Activated CD8-positive, alpha-beta T cell treated with anti-CD3 and anti-CD28 coated beads for 36 hours (primary cell): Measurements from ENCODE around the gene XXYLT1. TPM values are rescaled to one million over a fixed set of nuclear protein-coding genes. Genes with fewer than 3 reads are reported as not detected.

Experiments
- ATAC-seq: fragments of 200-7000 bp; cut with Tn5 transposase; one replicate; pipeline ENCODE4 v1.10.0; 2021; ENCODE audit warnings: mild to moderate bottlenecking, moderate library complexity
- CTCF ChIA-PET: fragments of 350-600 bp; sonication (Branson Sonifier 250); formaldehyde crosslinking; loops from one replicate; lab custom pipeline; 2021; ENCODE audit warnings: antibody characterized with exemption; lab: Charles Lee
- POLR2A ChIA-PET: fragments of 350-600 bp; sonication (Branson Sonifier 250); formaldehyde crosslinking; loops from one replicate; lab custom pipeline; 2021; ENCODE audit warnings: antibody characterized with exemption; lab: Charles Lee
- DNase-seq: peaks from one replicate; pipeline ENCODE4 v3.0.0-alpha.2; 2020
- H3K27ac Mint-ChIP-seq: one replicate; pipeline ENCODE4 v1.8.0; 2021; ENCODE audit warnings: mild to moderate bottlenecking, mixed read lengths
- H3K27me3 Mint-ChIP-seq: one replicate; pipeline ENCODE4 v1.8.0; 2021; ENCODE audit warnings: mixed read lengths
- H3K36me3 Mint-ChIP-seq: one replicate; pipeline ENCODE4 v1.8.0; 2021; ENCODE audit warnings: low read depth, mixed read lengths
- H3K4me1 Mint-ChIP-seq: one replicate; pipeline ENCODE4 v1.8.0; 2021; ENCODE audit warnings: low read depth, mixed read lengths
- H3K4me3 Mint-ChIP-seq: one replicate; pipeline ENCODE4 v1.8.0; 2021; ENCODE audit warnings: mild to moderate bottlenecking, moderate library complexity, mixed read lengths
- H3K9me3 Mint-ChIP-seq: one replicate; pipeline ENCODE4 v1.8.0; 2021; ENCODE audit warnings: mixed read lengths
- intact Hi-C: fragments of 100-400 bp; cut with micrococcal nuclease; formaldehyde crosslinking; loops from one replicate; pipeline ENCODE4 v1.10.0; 2022
- total RNA-seq, 2 experiments: library from RNA; stranded (reverse); gene quantifications; one replicate each; pipeline ENCODE4 v1.2.3, GENCODE V29; 2021
- TF ChIP-seq, protein P1 (sequence below): fragments of 200-600 bp; IDR thresholded peaks from one replicate; pipeline ENCODE4 v1.8.0; 2022; ENCODE audit warnings: antibody characterized with exemption, mild to moderate bottlenecking

Gene XXYLT1
- total RNA-seq, 2 experiments from 2014 or later, result 8.4 to 9.6 TPM

DNA sequence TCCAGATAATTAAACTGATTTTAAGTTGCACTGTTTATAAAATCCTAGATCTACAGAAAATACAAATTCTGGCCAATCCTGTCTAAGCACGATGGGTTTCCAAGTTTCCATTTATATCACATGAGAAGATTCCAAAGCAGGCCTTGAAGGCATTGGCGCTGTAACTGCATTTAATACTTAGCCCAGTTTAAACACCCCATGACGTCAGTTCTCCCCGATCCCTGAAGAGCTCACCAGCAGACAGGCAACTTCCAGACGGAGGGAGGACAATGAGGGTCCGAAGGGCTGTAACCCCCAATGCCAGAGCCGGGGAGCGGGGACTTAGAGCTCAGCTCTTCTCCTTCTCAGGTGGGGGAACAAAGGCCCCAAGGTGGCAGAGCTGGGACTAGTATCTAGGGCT, 117.3 kb downstream of the XXYLT1 start:
- Mint-ChIP-seq H3K4me1 (peaks cover 47% of the 10 kb centered on the region), H3K9me3 (no peaks in the 10 kb centered on the region), H3K4me3 (no peak overlapping the region), H3K36me3 (peaks cover 4% of the 10 kb centered on the region), H3K27ac (peak overlapping the region; percentile 4), H3K27me3 (no peaks in the 10 kb centered on the region)
- POLR2A ChIA-PET, result interaction anchor here (1.2 kb wide), 1 partner anchor 96 kb away, joined by 5 read pairs; no protein-coding TSS in a partner anchor
- intact Hi-C loops, result no loop called here
- CTCF ChIA-PET, result interaction anchor here (0.9 kb wide), 1 partner anchor 9 kb away, joined by 3 read pairs; no protein-coding TSS in a partner anchor
- TF ChIP-seq, protein P1, sequence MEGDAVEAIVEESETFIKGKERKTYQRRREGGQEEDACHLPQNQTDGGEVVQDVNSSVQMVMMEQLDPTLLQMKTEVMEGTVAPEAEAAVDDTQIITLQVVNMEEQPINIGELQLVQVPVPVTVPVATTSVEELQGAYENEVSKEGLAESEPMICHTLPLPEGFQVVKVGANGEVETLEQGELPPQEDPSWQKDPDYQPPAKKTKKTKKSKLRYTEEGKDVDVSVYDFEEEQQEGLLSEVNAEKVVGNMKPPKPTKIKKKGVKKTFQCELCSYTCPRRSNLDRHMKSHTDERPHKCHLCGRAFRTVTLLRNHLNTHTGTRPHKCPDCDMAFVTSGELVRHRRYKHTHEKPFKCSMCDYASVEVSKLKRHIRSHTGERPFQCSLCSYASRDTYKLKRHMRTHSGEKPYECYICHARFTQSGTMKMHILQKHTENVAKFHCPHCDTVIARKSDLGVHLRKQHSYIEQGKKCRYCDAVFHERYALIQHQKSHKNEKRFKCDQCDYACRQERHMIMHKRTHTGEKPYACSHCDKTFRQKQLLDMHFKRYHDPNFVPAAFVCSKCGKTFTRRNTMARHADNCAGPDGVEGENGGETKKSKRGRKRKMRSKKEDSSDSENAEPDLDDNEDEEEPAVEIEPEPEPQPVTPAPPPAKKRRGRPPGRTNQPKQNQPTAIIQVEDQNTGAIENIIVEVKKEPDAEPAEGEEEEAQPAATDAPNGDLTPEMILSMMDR, result no peak
- ATAC-seq (no peak), DNase-seq (no peak)

DNA sequence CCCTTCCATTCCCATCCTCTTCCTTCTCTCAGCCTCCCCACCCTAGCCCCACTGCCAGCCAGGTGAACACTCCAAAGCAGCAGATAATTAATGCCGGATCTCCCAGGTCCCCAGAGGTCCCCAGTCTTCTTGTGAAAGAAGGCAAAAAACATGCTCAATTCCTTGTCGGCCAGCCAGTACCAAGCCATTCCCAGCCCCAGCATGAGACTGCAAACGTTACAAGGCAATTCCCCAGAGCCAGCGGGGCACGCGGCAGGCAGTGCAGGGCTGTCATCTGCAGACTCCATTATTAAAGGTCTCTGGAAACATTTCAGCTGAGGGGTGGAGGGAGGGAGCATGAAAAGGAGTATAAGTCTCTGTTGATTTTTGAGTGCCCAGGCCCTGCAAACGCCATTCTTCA, 117.8 kb downstream of the XXYLT1 start:
- H3K4me1 Mint-ChIP-seq, result peaks cover 52% of the 10 kb centered on the region
- H3K36me3 Mint-ChIP-seq, result peaks cover 4% of the 10 kb centered on the region
- H3K27ac Mint-ChIP-seq, result no peak overlapping the region
- ChIA-PET POLR2A (no interaction called here), CTCF (interaction anchor here (1.0 kb wide), 1 partner anchor 470 kb away, joined by 3 read pairs; no protein-coding TSS in a partner anchor)
- DNase-seq, result no peak
- H3K27me3 Mint-ChIP-seq, result no peaks in the 10 kb centered on the region
- intact Hi-C loops, result no loop called here
- H3K4me3 Mint-ChIP-seq, result no peak overlapping the region
- TF ChIP-seq, protein P1, result no peak
- ATAC-seq, result no peak
- H3K9me3 Mint-ChIP-seq, result no peaks in the 10 kb centered on the region

GRCh38 chr3:195151866-195152541, 119.0 kb downstream of the XXYLT1 start:
- no peaks in the 10 kb centered on the region for H3K27me3 Mint-ChIP-seq
- no peak overlapping the region for H3K4me3 Mint-ChIP-seq
- H3K4me1 Mint-ChIP-seq, result peaks cover 58% of the 10 kb centered on the region
- ChIA-PET CTCF (no interaction called here), POLR2A (no interaction called here)
- H3K27ac Mint-ChIP-seq, result no peak overlapping the region
- intact Hi-C loops, result no loop called here
- no peak for ATAC-seq
- TF ChIP-seq, protein P1, result no peak
- H3K9me3 Mint-ChIP-seq, result no peaks in the 10 kb centered on the region
- peaks cover 4% of the 10 kb centered on the region for H3K36me3 Mint-ChIP-seq
- no peak for DNase-seq

- TF ChIP-seq, protein P1, result no peak
- no peaks in the 10 kb centered on the region for H3K9me3 Mint-ChIP-seq
These were observed 119.6 kb downstream of the XXYLT1 start for GRCh38 chr3:195151402-195151801.

More at GRCh38 chr3:195151402-195151801, 119.6 kb downstream of the XXYLT1 start:
- ChIA-PET POLR2A (no interaction called here), CTCF (no interaction called here)
- Mint-ChIP-seq H3K4me3 (no peak overlapping the region), H3K4me1 (peaks cover 59% of the 10 kb centered on the region), H3K27me3 (no peaks in the 10 kb centered on the region), H3K36me3 (peaks cover 4% of the 10 kb centered on the region), H3K27ac (no peak overlapping the region)
- no peak for DNase-seq
- ATAC-seq, result no peak
- intact Hi-C loops, result no loop called here
